Body of pancreas (tissue), 4 donors: ENCODE measurements around the gene GFOD1.

Source experiments
- CTCF ChIP-seq, 7 experiments: fragments of 450-650 bp in 4 of 7; fragments of 200-600 bp in 3 of 7; sonication (generic) in 3 of 7; IDR thresholded peaks; one replicate each; pipeline ENCODE4 v1.5.1; 2016 to 2019; ENCODE audit warnings: antibody characterized with exemption in 7 of 7
- POLR2A ChIP-seq, 3 donors: fragments of 450-650 bp; IDR thresholded peaks; one replicate each; pipeline ENCODE4 v1.6.1; 2016; ENCODE audit warnings: antibody characterized with exemption in 3 of 3, mild to moderate bottlenecking in 2 of 3

GRCh38 chr6:13524801-13525508, 37.6 kb upstream of the GFOD1 start:
- TF ChIP-seq CTCF (IDR thresholded peaks at IDR 0.05): no peak
- no peak for TF ChIP-seq POLR2A (IDR thresholded peaks at IDR 0.05)
